EL (cell line): ENCODE measurements around the gene RNF128.
"Not testable (repeated sequence)": the region's sequence is repeated elsewhere in the genome, so short reads cannot be mapped to it uniquely, and the experiment has no call there.

ENCODE experiments used
- DNase-seq: peaks from one replicate; pipeline ENCODE4 v3.0.0-alpha.2; 2016

Gene RNF128

GRCh38 chrX:106751407-106751806, 24.9 kb downstream of the RNF128 start:
- no peak for DNase-seq

GRCh38 chrX:106752101-106752678, 25.7 kb downstream of the RNF128 start:
- peak; percentile 0 for DNase-seq

GRCh38 chrX:106769288-106769687, 42.8 kb downstream of the RNF128 start:
- DNase-seq: not testable (repeated sequence)

GRCh38 chrX:106774981-106775380, 48.5 kb downstream of the RNF128 start:
- no peak for DNase-seq

GRCh38 chrX:106780264-106780663, 53.8 kb downstream of the RNF128 start:
- no peak for DNase-seq

- DNase-seq: no peak
Observed at GRCh38 chrX:106780664-106781377, 54.3 kb downstream of the RNF128 start.

GRCh38 chrX:106783716-106784115, 57.2 kb downstream of the RNF128 start:
- DNase-seq: no peak

GRCh38 chrX:106791495-106791894, 65.0 kb downstream of the RNF128 start:
- no peak for DNase-seq

GRCh38 chrX:106802063-106802387, 75.5 kb downstream of the RNF128 start:
- DNase-seq: no peak

- peak; percentile 89 for DNase-seq
Observed at GRCh38 chrX:106802388-106803275, 76.1 kb downstream of the RNF128 start, which contains the start of gene TBC1D8B. TSS of gene TBC1D8B (plus strand) at chrX:106802673. CDS start at chrX:106802854, 181 bp downstream.

- DNase-seq: no peak
Observed at GRCh38 chrX:106811131-106811910, 84.8 kb downstream of the RNF128 start.

- DNase-seq: peak; percentile 16
Observed at GRCh38 chrX:106812930-106813329, 86.4 kb downstream of the RNF128 start.

GRCh38 chrX:106814093-106814492, 87.6 kb downstream of the RNF128 start:
- not testable (repeated sequence) for DNase-seq
